HL-60 (cell line): ENCODE measurements around the gene KAZN.

Experiments used
- CTCF ChIP-seq: IDR thresholded peaks from one replicate; pipeline ENCODE4 v1.5.1; 2011; ENCODE audit warnings: low read length, control low read depth, inconsistent platforms; ENCODE audit not compliant: insufficient read depth
- POLR2AphosphoS5 ChIP-seq: IDR thresholded peaks from 2 replicates; pipeline ENCODE4 v1.6.1; 2012; ENCODE audit warnings: low read depth
- REST ChIP-seq: IDR thresholded peaks from 2 replicates; pipeline ENCODE4 v1.6.1; 2012; ENCODE audit warnings: low read depth; ENCODE audit not compliant: insufficient replicate concordance
- SPI1 ChIP-seq: IDR thresholded peaks from 2 replicates; pipeline ENCODE4 v1.6.1; 2012; ENCODE audit warnings: low read depth, mild to moderate bottlenecking, borderline replicate concordance

- no peak for TF ChIP-seq CTCF
- TF ChIP-seq POLR2AphosphoS5 = no peak
- no peak for TF ChIP-seq REST
- no peak for TF ChIP-seq SPI1
Observed at GRCh38 chr1:15028102-15028501, 429.6 kb downstream of the KAZN start.
